Dermis microvascular lymphatic vessel endothelial cell (primary cell): ENCODE data around the gene RNF103. TPM values are rescaled to one million over a fixed set of nuclear protein-coding genes. Genes with fewer than 3 reads are reported as not detected.
"Not testable (repeated sequence)": the region's sequence is repeated elsewhere in the genome, so short reads cannot be mapped to it uniquely, and the experiment has no call there.

Experiments used
- DNase-seq, 2 donors: peaks; one replicate each; pipeline versions ENCODE4 v3.0.0 to v3.0.0-alpha.2; 2010; ENCODE audit warnings: low read depth in 2 of 2
- total RNA-seq: library from RNA; depleted of rRNA; stranded (reverse); fragments of >200 nt; gene quantifications from 2 replicates; pipeline ENCODE4 v1.2.1, GENCODE V29; 2014

The RNF103 gene
- total RNA-seq: 24.4 and 34.4 TPM in 2 replicates

GRCh38 chr2:86623494-86624266 is at the start of gene RNF103:
Gene RNF103, minus strand, starts transcription at chr2:86623865. Its CDS starts 979 bp downstream, at chr2:86622886.
- DNase-seq: peak; percentile 72 to 93

- no peak for DNase-seq
Measured at GRCh38 chr2:86673011-86673410, 49.3 kb upstream of the RNF103 start.

- DNase-seq: no peak
Measured at GRCh38 chr2:86672027-86672545, 48.4 kb upstream of the RNF103 start.

GRCh38 chr2:86671337-86671981 is 47.8 kb upstream of the RNF103 start:
- DNase-seq: peak in 1 of 2 donors; percentile 65

GRCh38 chr2:86669323-86669722 is 45.7 kb upstream of the RNF103 start:
- not testable (repeated sequence) for DNase-seq

GRCh38 chr2:86661333-86661732 is 37.7 kb upstream of the RNF103 start:
- DNase-seq: peak in 1 of 2 donors; percentile 12

- DNase-seq: no peak
Measured at GRCh38 chr2:86650188-86650587, 26.5 kb upstream of the RNF103 start.

GRCh38 chr2:86649119-86649947 is 25.7 kb upstream of the RNF103 start:
- no peak for DNase-seq

GRCh38 chr2:86648681-86649080 is 25.0 kb upstream of the RNF103 start:
- no peak for DNase-seq

- no peak for DNase-seq
Measured at GRCh38 chr2:86646865-86647264, 23.2 kb upstream of the RNF103 start.

GRCh38 chr2:86646329-86646728 is 22.7 kb upstream of the RNF103 start:
- DNase-seq: no peak

- DNase-seq: no peak
Measured at GRCh38 chr2:86645752-86646151, 22.1 kb upstream of the RNF103 start.

- DNase-seq: no peak
Measured at GRCh38 chr2:86638712-86639111, 15.0 kb upstream of the RNF103 start.

- DNase-seq: no peak
Measured at GRCh38 chr2:86636842-86637241, 13.2 kb upstream of the RNF103 start.

GRCh38 chr2:86634352-86634751 is 10.7 kb upstream of the RNF103 start:
- DNase-seq: no peak

GRCh38 chr2:86633155-86633651 is 9.5 kb upstream of the RNF103 start:
- DNase-seq: no peak

GRCh38 chr2:86632672-86633071 is 9.0 kb upstream of the RNF103 start:
- DNase-seq: peak in 1 of 2 donors; percentile 49

- DNase-seq: peak; percentile 57 to 86
Measured at GRCh38 chr2:86631846-86632485, 8.3 kb upstream of the RNF103 start.

- DNase-seq: peak in 1 of 2 donors; percentile 64
Measured at GRCh38 chr2:86628091-86628522, 4.4 kb upstream of the RNF103 start.

GRCh38 chr2:86627550-86627949 is 3.9 kb upstream of the RNF103 start:
- no peak for DNase-seq

GRCh38 chr2:86625096-86625495 is 1.4 kb upstream of the RNF103 start:
- no peak for DNase-seq
